GM23338 (cell line): ENCODE results near the gene SRSF8.

ENCODE experiments used
- CTCF ChIP-seq, 2 experiments: fragments of 200-600 bp in 1 of 2; sonication (generic) in 1 of 2; conservative IDR thresholded peaks; 2 replicates each; pipeline versions ENCODE4 v1.5.1 to v1.6.1; 2016 to 2017; ENCODE audit warnings: antibody characterized with exemption in 2 of 2, low read depth in 2 of 2, mild to moderate bottlenecking in 2 of 2, moderate library complexity in 1 of 2
- EZH2 ChIP-seq: fragments of 200-600 bp; sonication (generic); IDR thresholded peaks from one replicate; pipeline ENCODE4 v1.8.0; 2017; ENCODE audit warnings: antibody characterized with exemption, mild to moderate bottlenecking, low read depth; ENCODE audit not compliant: unreplicated experiment
- ZNF331 ChIP-seq: fragments of 250-450 bp; sonication (Bioruptor Pico); IDR thresholded peaks from 2 replicates; pipeline ENCODE4 v1.5.0; 2020; ENCODE audit warnings: low read depth, mild to moderate bottlenecking, moderate library complexity

DNA sequence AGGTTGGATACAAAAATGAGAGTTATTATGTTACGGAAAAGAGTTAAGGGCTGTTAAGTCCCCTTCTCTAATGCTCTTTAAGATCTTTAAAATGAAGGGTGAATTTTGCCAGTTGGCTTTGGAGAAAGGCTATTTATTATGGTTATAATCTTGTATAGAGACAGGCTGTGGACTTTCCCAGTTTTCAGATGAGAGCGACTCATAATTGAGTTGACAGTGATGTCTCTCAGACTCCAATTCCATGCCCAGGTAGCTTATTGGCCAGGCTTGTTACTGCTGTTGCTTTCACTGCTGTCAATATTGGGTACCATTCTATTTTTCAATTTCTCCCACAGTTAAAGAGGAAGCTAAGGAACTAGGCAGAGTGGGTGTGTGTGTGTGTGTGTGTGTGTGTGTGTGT, 36.0 kb downstream of the SRSF8 start:
- TF ChIP-seq EZH2, result no peak
- no peak for TF ChIP-seq ZNF331 (CRISPR knock-in tag)
- no peak for TF ChIP-seq CTCF (conservative IDR thresholded peaks at IDR 0.05; ENCODE audit: low read depth in 2 of 2)
